NCI-H146 treated with DMSO at 0.1 percent for 48 hours (cell line): ENCODE data around the gene KIAA1755.

Source experiments
- DNase-seq: peaks from one replicate; lab custom pipeline; 2025; ENCODE audit not compliant: unreplicated experiment; lab: John Stamatoyannopoulos, UW

The KIAA1755 gene, protein sequence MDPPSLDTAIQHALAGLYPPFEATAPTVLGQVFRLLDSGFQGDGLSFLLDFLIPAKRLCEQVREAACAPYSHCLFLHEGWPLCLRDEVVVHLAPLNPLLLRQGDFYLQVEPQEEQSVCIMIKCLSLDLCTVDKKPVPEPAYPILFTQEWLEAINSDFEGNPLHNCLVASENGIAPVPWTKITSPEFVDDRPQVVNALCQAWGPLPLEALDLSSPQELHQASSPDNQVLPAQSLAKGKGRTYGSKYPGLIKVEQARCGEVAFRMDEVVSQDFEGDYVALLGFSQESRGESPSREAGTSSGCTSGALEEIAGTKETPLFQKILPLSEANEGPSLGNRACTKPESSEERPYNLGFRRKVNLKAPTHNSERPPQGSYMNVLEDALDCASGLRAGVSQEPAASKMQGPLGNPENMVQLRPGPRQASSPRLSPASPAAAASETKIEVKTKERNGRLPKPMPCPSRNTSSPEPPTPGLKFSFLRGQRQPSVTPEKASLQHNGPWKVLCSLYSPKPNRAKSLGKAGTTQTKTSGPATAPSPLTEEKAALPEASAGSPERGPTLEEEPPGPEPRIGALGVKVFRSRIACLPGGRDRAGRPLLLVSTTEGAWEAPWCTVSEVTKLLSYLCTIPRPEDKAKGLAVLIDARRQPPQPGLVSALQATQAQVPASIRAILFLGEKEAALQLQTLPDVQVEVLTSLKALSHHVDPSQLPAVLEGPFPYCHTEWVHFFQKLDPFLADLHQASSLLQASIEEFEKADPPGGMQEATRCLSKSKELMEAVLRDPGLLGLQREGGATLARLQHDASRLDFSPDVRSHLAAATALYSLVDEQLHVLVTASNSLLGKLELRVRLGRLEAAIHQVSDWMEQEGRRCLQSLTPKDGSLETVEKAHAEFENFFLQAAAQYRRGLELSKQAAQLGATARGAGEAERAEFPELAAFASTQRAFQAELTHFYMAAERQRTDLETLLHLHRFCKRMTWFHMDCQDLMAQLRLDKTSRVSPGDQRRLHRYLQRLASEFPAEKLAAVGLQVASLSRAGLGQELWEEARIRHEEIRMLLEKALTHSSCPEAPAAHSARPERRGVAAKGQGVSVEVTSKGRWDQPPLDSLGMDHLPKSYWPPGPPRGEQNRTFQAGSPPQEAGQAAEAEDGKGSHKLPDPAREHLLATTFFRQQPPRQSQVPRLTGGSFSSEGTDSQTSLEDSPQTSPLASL

GRCh38 chr20:38260378-38261053, at the start of gene KIAA1755:
Gene KIAA1755 (minus strand): TSS chr20:38260735. CDS start chr20:38260500, 235 bp downstream.
- DNase-seq = no peak

DNA sequence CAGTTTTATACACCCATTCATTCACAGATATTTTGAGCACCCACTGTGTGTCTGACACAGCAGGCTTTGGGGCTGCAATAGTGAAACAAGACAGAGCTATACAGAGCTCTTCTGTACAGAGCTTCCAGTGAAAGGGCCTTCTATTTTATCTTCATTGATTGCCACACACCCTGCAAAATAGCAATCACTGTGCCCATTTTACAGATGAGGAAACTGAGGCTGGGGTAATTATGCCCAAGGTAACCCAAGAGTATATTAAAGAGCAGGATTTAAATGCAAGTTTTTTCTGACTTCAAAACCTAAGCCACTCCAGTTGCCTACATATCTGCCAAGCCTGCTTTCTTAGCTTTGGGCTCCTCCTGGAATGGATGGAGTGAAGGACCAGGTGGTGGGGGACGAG, 47.9 kb upstream of the KIAA1755 start:
- DNase-seq = no peak

- DNase-seq = no peak
These were observed 47.5 kb upstream of the KIAA1755 start for GRCh38 chr20:38308047-38308438.

DNA sequence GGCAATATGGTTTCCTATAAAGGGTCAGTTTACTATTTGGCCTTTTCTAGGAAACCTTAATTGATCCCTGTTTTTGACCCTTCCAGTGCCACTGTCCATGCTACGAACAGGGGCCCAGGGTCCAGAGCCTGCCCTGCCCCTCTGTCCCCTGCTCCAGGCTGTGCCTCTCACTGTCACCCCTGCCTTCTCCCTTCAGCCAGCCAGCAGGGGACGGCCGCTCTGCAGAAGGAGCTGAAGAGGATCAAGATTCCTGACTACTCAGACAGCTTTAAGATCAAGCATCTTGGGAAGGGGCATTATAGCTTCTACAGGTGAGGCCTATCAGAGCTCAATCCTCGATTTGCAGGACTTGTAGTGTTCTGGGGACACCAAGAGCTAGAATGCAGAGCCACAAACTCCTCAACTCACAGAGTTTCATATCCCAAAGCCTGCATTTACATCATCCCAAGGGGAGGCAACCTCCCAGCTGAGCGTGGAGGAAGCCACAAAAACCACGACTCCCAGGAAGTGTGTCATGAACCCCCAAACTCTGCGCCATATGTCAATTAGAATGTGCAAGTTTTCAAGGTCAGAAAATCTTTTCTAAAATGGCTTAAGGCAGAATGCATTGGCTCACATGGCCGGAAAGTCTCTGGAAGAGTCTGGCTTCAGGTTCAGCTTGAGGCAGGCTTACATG, 47.0 kb upstream of the KIAA1755 start:
- no peak for DNase-seq

DNA sequence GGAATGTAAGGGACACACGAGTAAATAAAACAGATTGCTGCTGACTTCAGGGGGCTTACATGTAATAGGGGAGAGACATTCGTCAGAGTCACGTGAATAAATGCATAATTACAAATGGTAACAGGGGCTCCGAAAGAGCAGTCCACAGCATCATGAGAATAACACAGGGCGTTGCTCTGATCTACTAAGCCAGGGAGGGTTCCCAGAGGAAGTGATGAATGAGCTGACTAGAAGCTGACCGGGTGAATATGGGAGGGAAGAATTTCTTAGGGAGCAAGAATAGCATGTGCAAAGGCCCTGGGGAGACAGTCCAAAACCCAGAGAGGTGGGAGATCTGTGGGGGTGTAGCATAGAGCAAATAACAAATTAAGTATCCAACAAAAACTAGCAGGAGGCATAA, 45.8 kb upstream of the KIAA1755 start:
- DNase-seq = no peak

DNA sequence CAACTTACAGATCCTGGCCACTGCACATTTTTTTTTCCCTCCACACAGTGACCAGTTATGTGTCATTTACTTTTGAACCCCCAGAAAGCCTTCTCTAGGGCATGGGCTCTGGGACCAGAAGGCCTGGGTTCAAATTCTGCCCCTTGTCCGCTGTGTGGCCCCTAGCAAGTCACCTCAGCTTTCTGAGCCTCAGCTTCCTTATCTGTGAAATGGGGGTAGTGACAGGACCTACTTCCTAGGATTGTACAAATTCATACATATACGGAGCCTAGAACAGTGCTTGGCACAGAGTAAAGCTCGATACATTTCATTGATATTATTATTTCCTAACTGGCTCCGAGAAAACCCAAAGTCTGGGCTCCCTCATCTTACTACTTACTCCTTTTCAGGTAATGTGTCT, 45.0 kb upstream of the KIAA1755 start:
- no peak for DNase-seq

- DNase-seq = no peak
These were observed 44.4 kb upstream of the KIAA1755 start for GRCh38 chr20:38304845-38305447.

- no peak for DNase-seq
These were observed 43.4 kb upstream of the KIAA1755 start, which contains the start of gene BPI for GRCh38 chr20:38303908-38304379. Gene BPI (plus strand): TSS chr20:38304156. CDS start chr20:38304224, 68 bp downstream.

DNA sequence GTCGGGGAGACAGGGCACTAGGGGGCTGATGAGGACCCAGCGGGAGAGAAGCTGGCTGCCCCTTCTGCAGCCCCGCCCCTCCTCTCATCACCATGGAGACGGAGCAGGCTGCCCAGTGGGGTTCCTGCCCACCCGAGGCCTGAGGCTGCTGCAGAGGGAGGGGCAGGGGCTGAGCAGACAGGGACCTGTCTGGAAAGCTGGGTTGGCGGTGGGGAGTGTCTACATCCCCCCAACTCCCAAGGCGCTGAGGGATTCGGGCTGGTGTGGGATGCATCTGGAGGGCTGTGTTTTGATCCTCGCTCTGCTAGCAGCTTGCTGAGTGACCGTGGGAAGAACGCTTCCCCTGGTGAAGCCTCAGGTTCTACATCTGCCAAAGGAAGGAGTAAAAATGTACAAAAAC, 42.3 kb upstream of the KIAA1755 start:
- no peak for DNase-seq

- DNase-seq = no peak
These were observed 40.8 kb upstream of the KIAA1755 start for GRCh38 chr20:38301309-38301708.

GRCh38 chr20:38300438-38300837, 39.9 kb upstream of the KIAA1755 start:
- DNase-seq = no peak

DNA sequence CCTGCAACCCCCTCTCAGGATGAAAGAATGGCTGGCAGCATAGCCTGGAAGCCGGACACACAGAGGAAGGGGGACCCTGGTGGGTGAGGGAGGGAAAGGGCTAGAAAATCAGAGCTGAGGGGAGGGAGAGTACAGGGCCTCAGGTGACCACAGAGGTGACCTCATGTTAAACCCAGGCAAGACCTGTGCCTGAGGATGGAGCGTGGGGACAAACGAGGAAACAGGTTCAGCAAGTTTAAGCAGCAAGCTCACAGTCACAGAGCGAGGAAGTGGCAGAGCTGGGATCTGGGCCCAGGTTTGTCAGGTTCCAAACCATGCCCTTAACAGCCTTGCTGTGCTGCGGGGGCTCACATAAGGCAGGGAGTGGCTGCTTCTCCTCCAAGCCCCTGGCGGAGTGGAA, 39.4 kb upstream of the KIAA1755 start:
- DNase-seq = no peak

GRCh38 chr20:38298768-38299288, 38.3 kb upstream of the KIAA1755 start:
- no peak for DNase-seq

DNA sequence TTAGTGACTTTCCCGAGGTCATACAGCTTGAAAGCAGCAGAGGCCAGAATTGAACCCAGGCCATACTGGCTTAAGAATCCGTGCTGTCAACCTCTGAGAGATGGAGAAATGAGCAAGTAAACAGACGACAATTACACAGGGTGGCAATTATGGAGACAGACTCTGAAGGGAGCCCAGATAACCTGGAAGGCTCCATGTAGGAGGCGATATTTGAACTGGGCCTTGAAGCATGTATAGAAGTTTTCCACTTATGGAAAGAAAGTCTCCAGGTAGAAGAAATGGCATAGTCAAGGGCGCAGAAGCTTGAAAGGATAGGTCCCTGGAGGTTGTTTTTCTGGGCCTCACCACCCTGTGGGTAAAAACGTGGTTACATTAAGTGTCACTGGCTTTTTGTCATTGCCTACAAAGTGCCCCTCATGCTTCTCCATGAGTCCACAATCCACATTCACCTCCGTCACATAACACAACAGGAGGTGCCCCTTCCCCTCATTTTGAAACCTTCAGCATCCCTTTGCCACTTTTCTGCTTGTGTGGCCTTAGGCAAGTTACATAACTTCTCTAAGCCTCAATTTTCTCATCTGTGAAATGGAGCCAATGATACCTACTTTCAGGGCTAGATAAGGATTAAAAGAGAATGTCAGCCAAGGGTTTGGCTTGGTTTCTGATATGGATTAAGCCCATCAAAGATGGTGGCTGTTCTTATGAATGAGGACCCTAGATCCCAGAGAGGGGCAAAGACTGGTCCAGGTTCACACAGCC, 37.6 kb upstream of the KIAA1755 start:
- DNase-seq = no peak

DNA sequence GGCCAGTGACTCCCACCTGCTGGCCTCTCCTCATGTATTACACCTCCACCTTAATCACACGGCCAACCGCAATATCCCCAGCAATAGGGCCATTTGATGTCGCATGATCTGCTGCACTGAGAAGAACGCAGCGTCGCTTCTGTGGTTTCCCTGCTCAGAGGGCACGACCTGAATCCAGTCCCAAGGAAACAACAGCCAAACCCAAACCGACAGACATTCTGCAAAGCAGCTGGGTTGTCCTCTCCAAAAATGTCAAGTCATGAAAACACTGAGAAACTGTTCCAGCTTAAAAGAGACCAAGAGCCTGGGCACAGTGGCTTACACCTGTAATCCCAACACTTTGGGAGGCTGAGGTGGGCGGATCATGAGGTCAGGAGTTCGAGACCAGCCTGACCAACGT, 35.9 kb upstream of the KIAA1755 start:
- no peak for DNase-seq

DNA sequence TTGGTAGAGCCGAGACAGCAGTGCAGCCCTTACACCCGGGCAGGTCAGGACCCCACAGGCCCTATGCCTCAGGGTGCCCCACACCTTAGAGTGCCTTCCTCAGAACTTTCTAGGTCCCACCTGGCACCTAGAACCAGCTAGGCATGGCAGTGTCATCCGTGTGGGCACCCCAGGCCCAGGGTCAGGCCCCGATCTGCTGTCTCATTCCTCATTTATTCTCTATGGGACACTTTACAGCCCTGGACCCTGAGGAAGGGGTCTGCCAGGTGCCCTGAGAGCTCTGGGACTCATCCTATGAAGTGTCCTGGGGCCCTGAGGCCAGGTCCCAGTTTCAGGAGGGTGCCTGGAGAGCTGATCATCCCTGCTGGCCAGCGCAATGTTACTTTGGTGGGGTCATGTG, 35.3 kb upstream of the KIAA1755 start:
- DNase-seq = no peak

DNA sequence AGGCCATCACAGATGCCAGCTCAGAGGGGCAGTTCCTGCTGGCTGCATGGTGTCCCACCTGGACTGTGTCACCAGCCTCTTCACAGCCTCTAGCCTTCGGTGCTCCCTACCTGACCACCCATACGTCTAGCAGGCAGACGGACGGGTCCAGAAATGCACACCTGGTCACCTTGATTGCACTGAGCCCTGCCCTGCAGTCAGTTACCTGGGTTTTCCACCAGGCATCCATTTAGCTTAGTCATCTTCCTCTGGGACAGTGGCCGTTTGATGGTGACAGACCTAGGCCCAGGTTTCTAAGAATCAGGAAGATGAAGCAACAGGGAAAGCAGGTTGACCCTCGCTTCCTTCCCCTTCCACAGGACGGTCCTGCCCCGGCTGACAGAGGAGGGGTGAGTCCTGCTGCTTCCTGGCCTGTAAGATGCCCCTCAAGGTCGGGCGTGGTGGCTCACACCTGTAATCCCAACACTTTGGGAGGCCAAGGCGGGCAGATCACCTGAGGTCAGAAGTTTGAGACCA, 33.6 kb upstream of the KIAA1755 start:
- no peak for DNase-seq

DNA sequence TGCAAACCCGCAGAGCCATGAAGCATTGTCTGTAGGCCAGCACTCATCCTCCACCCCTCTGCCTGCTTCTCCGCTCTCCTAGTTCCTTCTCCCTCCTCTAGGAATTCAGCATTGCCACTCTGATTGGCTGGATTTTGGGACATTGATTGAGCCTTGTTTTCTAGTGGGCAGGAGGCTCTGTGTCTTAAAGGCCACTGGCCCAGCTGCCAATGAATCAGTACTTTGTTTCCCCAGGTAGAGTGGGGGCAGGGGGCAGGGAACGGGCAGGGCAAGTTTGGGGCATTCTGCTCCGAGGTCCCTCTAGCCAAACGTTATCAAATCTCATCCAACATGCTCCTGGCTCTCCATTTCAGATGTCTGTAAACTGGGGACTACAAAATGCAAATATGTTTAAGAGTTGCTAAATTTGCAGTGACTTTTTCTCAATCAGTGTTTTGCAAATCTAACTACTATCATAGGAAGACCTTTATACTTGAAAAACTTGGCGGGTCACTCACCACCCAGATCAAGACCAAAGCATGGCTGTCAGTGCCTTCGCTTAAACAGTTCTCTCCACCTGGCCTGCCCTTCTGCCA, 33.0 kb upstream of the KIAA1755 start:
- DNase-seq = no peak
